IMR-90 (cell line): Measurements from ENCODE around the gene DOHH. TPM values are rescaled to one million over a fixed set of nuclear protein-coding genes. Genes with fewer than 3 reads are reported as not detected.

ENCODE experiments used
- ATAC-seq: fragments of 200-7000 bp; cut with Tn5 transposase; 2 replicates; pipeline ENCODE4 v1.9.1; 2020; ENCODE audit warnings: low read depth, mild to moderate bottlenecking, moderate library complexity
- BruUV-seq: library from RNA; stranded (reverse); fragments of 400-500 nt; replicated peaks from 2 replicates; lab custom pipeline; 2021; lab: Mats Ljungman, UMichigan
- CTCF ChIA-PET: fragments of 300-600 bp; formaldehyde crosslinking; extraction: SDS; loops from one replicate; lab custom pipeline; 2021; ENCODE audit warnings: antibody characterized with exemption; lab: Yijun Ruan, JAX
- POLR2A ChIA-PET: fragments of 300-600 bp; sonication (Branson Sonifier 250); formaldehyde crosslinking; loops from one replicate; lab custom pipeline; 2022; ENCODE audit warnings: antibody characterized with exemption; ENCODE audit not compliant: unreplicated experiment; lab: Charles Lee
- DNase-seq: peaks from one replicate; pipeline ENCODE4 v3.0.0; 2013
- H2AFZ ChIP-seq: replicated peaks from 2 replicates; pipeline ENCODE3; 2013; ENCODE audit warnings: low read length, mild to moderate bottlenecking; ENCODE audit not compliant: poor library complexity
- H2AK5ac ChIP-seq: 2 replicates; pipeline ENCODE4 v1.6.1; 2013; ENCODE audit warnings: low read depth, low read length, inconsistent platforms
- H2AK9ac ChIP-seq: replicated peaks from 2 replicates; pipeline ENCODE3; 2013; ENCODE audit warnings: mild to moderate bottlenecking, low read depth, low read length, moderate library complexity; ENCODE audit not compliant: poor library complexity
- H2BK120ac ChIP-seq: 2 replicates; pipeline ENCODE4 v1.6.1; 2013; ENCODE audit warnings: low read depth, low read length, inconsistent platforms
- H2BK15ac ChIP-seq: 3 replicates; pipeline ENCODE4 v1.6.1; 2013; ENCODE audit warnings: low read depth, low read length, inconsistent platforms
- H2BK20ac ChIP-seq: 2 replicates; pipeline ENCODE4 v1.6.1; 2013; ENCODE audit warnings: low read depth, mild to moderate bottlenecking, inconsistent platforms, low read length, moderate library complexity
- H2BK5ac ChIP-seq: 2 replicates; pipeline ENCODE4 v1.6.1; 2013; ENCODE audit warnings: mild to moderate bottlenecking, low read depth, low read length, inconsistent platforms; ENCODE audit not compliant: poor library complexity, severe bottlenecking
- H3K14ac ChIP-seq: replicated peaks from 2 replicates; pipeline ENCODE4 v1.6.1; 2013; ENCODE audit warnings: low read depth, low read length, inconsistent platforms
- H3K18ac ChIP-seq: 2 replicates; pipeline ENCODE4 v1.6.1; 2013; ENCODE audit warnings: low read depth, low read length, control low read depth
- H3K23ac ChIP-seq: 2 replicates; pipeline ENCODE4 v1.6.1; 2013; ENCODE audit warnings: low read depth, low read length, inconsistent platforms
- H3K27ac ChIP-seq: 2 replicates; pipeline ENCODE4 v1.5.1; 2013; ENCODE audit warnings: mild to moderate bottlenecking, control low read depth, low read length; ENCODE audit not compliant: insufficient read depth
- H3K27me3 ChIP-seq: 2 replicates; pipeline ENCODE4 v1.6.1; 2013; ENCODE audit warnings: low read length; ENCODE audit not compliant: control insufficient read depth, insufficient read depth
- H3K36me3 ChIP-seq: 2 replicates; pipeline ENCODE4 v1.6.1; 2013; ENCODE audit warnings: low read length, mixed read lengths; ENCODE audit not compliant: control insufficient read depth, insufficient read depth
- H3K4ac ChIP-seq: 2 replicates; pipeline ENCODE4 v1.6.1; 2013; ENCODE audit warnings: low read depth, low read length, inconsistent platforms
- H3K4me1 ChIP-seq: 2 replicates; pipeline ENCODE4 v1.6.1; 2013; ENCODE audit warnings: low read length, mixed read lengths; ENCODE audit not compliant: control insufficient read depth, insufficient read depth
- H3K4me2 ChIP-seq: 2 replicates; pipeline ENCODE4 v1.6.1; 2013; ENCODE audit warnings: low read depth, mild to moderate bottlenecking, control low read depth, low read length, moderate library complexity
- H3K4me3 ChIP-seq: 2 replicates; pipeline ENCODE4 v1.5.1; 2013; ENCODE audit warnings: low read depth, mild to moderate bottlenecking, control low read depth, low read length, moderate library complexity; ENCODE audit not compliant: insufficient read depth
- H3K56ac ChIP-seq: 2 replicates; pipeline ENCODE4 v1.6.1; 2013; ENCODE audit warnings: low read length, inconsistent platforms; ENCODE audit not compliant: insufficient read depth; ENCODE audit errors: extremely low read depth
- H3K79me1 ChIP-seq, 2 experiments: 2 replicates each; pipeline ENCODE4 v1.6.1; 2013; ENCODE audit warnings: low read length in 2 of 2, inconsistent platforms in 1 of 2, low read depth in 1 of 2
- H3K9ac ChIP-seq: 2 replicates; pipeline ENCODE4 v1.6.1; 2013; ENCODE audit warnings: low read depth, low read length, control low read depth
- H3K9me1 ChIP-seq: 2 replicates; pipeline ENCODE4 v1.6.1; 2013; ENCODE audit warnings: low read length, inconsistent platforms; ENCODE audit not compliant: insufficient read depth
- H3K9me3 ChIP-seq: 2 replicates; pipeline ENCODE4 v1.6.1; 2013; ENCODE audit warnings: low read length; ENCODE audit not compliant: control insufficient read depth, insufficient read depth
- H4K20me1 ChIP-seq: 2 replicates; pipeline ENCODE4 v1.6.1; 2013; ENCODE audit warnings: low read length, inconsistent platforms; ENCODE audit not compliant: insufficient read depth
- H4K5ac ChIP-seq: 2 replicates; pipeline ENCODE4 v1.6.1; 2013; ENCODE audit warnings: mild to moderate bottlenecking, low read depth, low read length, control low read depth
- H4K8ac ChIP-seq, 2 experiments: 2 replicates each; pipeline ENCODE4 v1.6.1; 2013; ENCODE audit warnings: low read depth in 2 of 2, low read length in 2 of 2, control low read depth in 1 of 2, inconsistent platforms in 1 of 2
- H4K91ac ChIP-seq: 2 replicates; pipeline ENCODE4 v1.6.1; 2013; ENCODE audit warnings: low read depth, low read length, inconsistent platforms; ENCODE audit not compliant: insufficient read depth
- RFX5 ChIP-seq: IDR thresholded peaks from 2 replicates; pipeline ENCODE4 v1.8.0; 2012; ENCODE audit warnings: low read depth, mild to moderate bottlenecking, low read length, moderate library complexity
- WGBS, 2 experiments: methylation state at CpG; one replicate each; pipeline versions ENCODE4 v1.1.5 to v1.1.7; 2013; ENCODE audit warnings: missing lambda C conversion rate in 2 of 2; ENCODE audit not compliant: insufficient read length in 1 of 2; ENCODE audit errors: extremely low coverage in 2 of 2; 5-methylcytosine and 5-hydroxymethylcytosine counted together
- dilution Hi-C: fragments of 300-500 bp; cut with HindIII; formaldehyde crosslinking; loops from one replicate; pipeline ENCODE4 v1.14.3; 2018; ENCODE audit warnings: low sequenced_read_pairs; ENCODE audit not compliant: unreplicated experiment
- in situ Hi-C: fragments of 300-500 bp; cut with MboI; formaldehyde crosslinking; loops from 3 replicates; pipeline ENCODE4 v1.14.3; 2019; ENCODE audit warnings: low sequenced_read_pairs, inconsistent platforms, mixed read lengths
- intact Hi-C: fragments of 100-400 bp; cut with micrococcal nuclease; formaldehyde crosslinking; loops from 2 replicates; pipeline ENCODE4 v1.10.0; 2022
- polyA plus RNA-seq, 3 experiments: library from polyadenylated mRNA; depleted of rRNA; stranded (reverse); fragments of >200 nt; gene quantifications; 2 replicates each; pipeline ENCODE4 v1.2.3, GENCODE V29; 2012; ENCODE audit warnings: low replicate concordance in 1 of 3
- total RNA-seq: library from RNA; depleted of rRNA; stranded (reverse); fragments of >200 nt; gene quantifications from 2 replicates; pipeline ENCODE4 v1.2.3, GENCODE V29; 2012

DOHH gene
- total and polyA plus RNA-seq, 2 of the 4 experiments (the other 2 are of a cell fraction) = 3.2 to 9.2 TPM

GRCh38 chr19:3468211-3468610, 32.3 kb downstream of the DOHH start:
- POLR2A ChIA-PET = no interaction called here
- H2BK5ac ChIP-seq = no peak overlapping the region
- peaks cover 11% of the 10 kb centered on the region for H3K36me3 ChIP-seq
- no peaks in the 10 kb centered on the region for H3K27me3 ChIP-seq
- TF ChIP-seq RFX5 = no peak
- H3K9ac ChIP-seq = no peak overlapping the region
- H3K27ac ChIP-seq = no peak overlapping the region
- no peaks in the 10 kb centered on the region for H3K9me3 ChIP-seq
- no peak overlapping the region for H3K56ac ChIP-seq
- in situ Hi-C loops = no loop called here
- CTCF ChIA-PET = no interaction called here
- H3K4me2 ChIP-seq = no peak overlapping the region
- peaks cover 17% of the 10 kb centered on the region for H4K20me1 ChIP-seq
- H2AK5ac ChIP-seq = no peak overlapping the region
- H4K91ac ChIP-seq = no peak overlapping the region
- no peak overlapping the region for H3K14ac ChIP-seq
- peaks cover 0 to 26% of the 10 kb centered on the region in 2 experiments; a peak in 3 of 4 replicates for H3K79me1 ChIP-seq
- dilution Hi-C loops = no loop called here
- H3K4me1 ChIP-seq = no peaks in the 10 kb centered on the region
- DNase-seq (no peak), ATAC-seq (no peak)
- no peak overlapping the region for H3K4ac ChIP-seq
- H2AK9ac ChIP-seq = no peak overlapping the region
- BruUV-seq = no TSS peak
- H3K23ac ChIP-seq = no peak overlapping the region
- intact Hi-C loops = no loop called here
- no peak overlapping the region for H3K4me3 ChIP-seq
- H2BK15ac ChIP-seq = no peak overlapping the region
- no peak overlapping the region for H4K8ac ChIP-seq
- H2AFZ ChIP-seq = no peak overlapping the region
- no peak overlapping the region for H3K18ac ChIP-seq
- no peak overlapping the region for H4K5ac ChIP-seq
- no peak overlapping the region for H2BK120ac ChIP-seq
- H3K9me1 ChIP-seq = no peaks in the 10 kb centered on the region
- no peak overlapping the region for H2BK20ac ChIP-seq
- WGBS, 2 experiments = no CpG with 5 or more reads among the region's 3 CpGs
